ENCODE results near the gene RAF1.

RAF1 gene

GRCh38 chr3:12577379-12577778 is 86.5 kb downstream of the RAF1 start:
- no peak for TF ChIP-seq CTCF (IDR thresholded peaks at IDR 0.05; ENCODE audit: insufficient read depth, low read depth, low read length, missing control alignments)
- no peak overlapping the region for H3K4me3 ChIP-seq (ENCODE audit: low read depth, low read length)
- no peak for DNase-seq (ENCODE audit: low read depth)

GRCh38 chr3:12574661-12575060 is 89.3 kb downstream of the RAF1 start:
- no peak overlapping the region for H3K4me3 ChIP-seq (ENCODE audit: low read depth, low read length)
- no peak for DNase-seq (ENCODE audit: low read depth)
- TF ChIP-seq CTCF (IDR thresholded peaks at IDR 0.05; ENCODE audit: insufficient read depth, low read depth, low read length, missing control alignments), result no peak

GRCh38 chr3:12574131-12574530 is 89.8 kb downstream of the RAF1 start:
- DNase-seq (ENCODE audit: low read depth), result no peak
- no peak overlapping the region for H3K4me3 ChIP-seq (ENCODE audit: low read depth, low read length)
- no peak for TF ChIP-seq CTCF (IDR thresholded peaks at IDR 0.05; ENCODE audit: insufficient read depth, low read depth, low read length, missing control alignments)

- H3K4me3 ChIP-seq (ENCODE audit: low read depth, low read length), result no peak overlapping the region
- TF ChIP-seq CTCF (IDR thresholded peaks at IDR 0.05; ENCODE audit: insufficient read depth, low read depth, low read length, missing control alignments), result no peak
- DNase-seq (ENCODE audit: low read depth), result no peak
These were observed 91.9 kb downstream of the RAF1 start for GRCh38 chr3:12571986-12572385.

GRCh38 chr3:12569836-12570235 is 94.1 kb downstream of the RAF1 start:
- H3K4me3 ChIP-seq (ENCODE audit: low read depth, low read length), result no peak overlapping the region
- DNase-seq (ENCODE audit: low read depth), result no peak
- TF ChIP-seq CTCF (IDR thresholded peaks at IDR 0.05; ENCODE audit: insufficient read depth, low read depth, low read length, missing control alignments), result no peak

GRCh38 chr3:12568747-12569146 is 95.2 kb downstream of the RAF1 start:
- H3K4me3 ChIP-seq (ENCODE audit: low read depth, low read length), result no peak overlapping the region
- DNase-seq (ENCODE audit: low read depth), result no peak
- TF ChIP-seq CTCF (IDR thresholded peaks at IDR 0.05; ENCODE audit: insufficient read depth, low read depth, low read length, missing control alignments), result no peak

- no peak overlapping the region for H3K4me3 ChIP-seq (ENCODE audit: low read depth, low read length)
- DNase-seq (ENCODE audit: low read depth), result no peak
- TF ChIP-seq CTCF (IDR thresholded peaks at IDR 0.05; ENCODE audit: insufficient read depth, low read depth, low read length, missing control alignments), result no peak
These were observed 96.9 kb downstream of the RAF1 start for GRCh38 chr3:12566976-12567375.

Measured in GM12865 (cell line).